ENCODE measurements around the gene RGS7BP.

The RGS7BP gene

DNA sequence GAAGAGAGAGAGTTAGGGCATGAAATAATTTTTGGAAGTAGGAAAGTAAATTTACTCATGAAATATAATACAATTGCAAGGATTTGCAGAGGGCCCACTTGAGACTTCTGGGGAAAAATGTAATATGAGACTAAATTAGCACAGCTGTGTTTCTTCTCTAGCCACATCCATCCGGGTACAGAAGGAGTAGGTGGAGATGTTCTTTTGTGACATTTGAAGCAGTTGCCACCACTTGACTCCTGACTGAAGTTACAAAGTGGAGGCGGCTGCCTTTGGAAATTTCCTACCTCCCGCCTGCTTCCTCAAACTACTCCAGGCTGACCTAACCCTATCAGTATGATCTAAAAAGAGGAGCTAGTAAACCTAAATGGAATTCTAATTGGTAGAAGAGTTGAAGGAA is 126.4 kb downstream of the RGS7BP start:
- peak in 1 of 51 donors; percentile 12 for DNase-seq

DNA sequence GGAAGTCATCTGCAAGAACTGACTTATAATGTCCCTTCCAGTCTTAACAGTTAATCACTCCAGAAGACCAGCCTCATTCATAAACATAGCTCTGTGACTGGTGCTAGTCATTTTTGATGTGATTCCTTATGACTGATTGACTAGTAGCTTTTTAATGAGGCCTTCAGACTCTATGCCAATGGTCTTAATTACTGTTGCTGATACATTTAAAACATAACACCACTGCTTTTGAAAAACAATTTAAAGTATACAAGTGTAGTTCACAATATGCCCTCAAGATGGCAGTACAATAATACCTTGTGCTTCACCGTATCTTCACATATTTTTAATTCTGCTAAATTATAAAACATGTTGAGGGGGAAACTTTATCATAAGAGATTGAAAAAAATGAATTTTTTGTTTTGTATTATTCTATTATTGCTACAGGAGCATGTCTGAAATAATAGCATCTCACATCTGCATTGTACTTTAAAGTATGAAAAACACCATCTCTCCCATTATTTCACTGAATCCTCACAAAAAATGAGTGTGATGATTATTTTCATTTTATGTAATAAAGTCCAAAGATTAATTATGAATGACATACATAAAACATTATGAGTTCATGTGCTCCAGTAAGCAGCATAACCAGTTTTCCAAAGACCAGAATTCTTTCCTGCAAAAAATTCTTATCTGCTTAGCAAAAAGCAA is 129.3 kb downstream of the RGS7BP start:
- DNase-seq, result no peak

DNA sequence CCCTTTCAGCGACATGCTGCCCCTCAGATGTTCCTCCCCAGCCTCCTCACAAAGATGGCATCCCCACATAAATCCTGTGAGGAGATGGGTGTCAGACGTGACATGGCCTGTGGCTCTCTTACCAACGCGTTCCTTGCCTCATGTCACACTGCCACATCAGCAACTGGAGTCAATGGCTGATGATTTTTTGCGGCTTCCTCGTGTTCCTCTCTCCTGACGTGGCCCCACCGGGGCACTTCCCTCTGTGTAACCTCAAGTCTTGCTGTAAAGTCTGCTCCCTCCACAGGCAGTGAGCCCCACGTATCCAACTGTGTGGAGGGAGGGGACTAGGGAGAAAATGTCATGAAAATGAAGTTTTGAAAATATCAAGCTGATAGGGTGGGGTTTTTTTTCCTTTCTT is 131.3 kb downstream of the RGS7BP start:
- DNase-seq, result no peak

DNA sequence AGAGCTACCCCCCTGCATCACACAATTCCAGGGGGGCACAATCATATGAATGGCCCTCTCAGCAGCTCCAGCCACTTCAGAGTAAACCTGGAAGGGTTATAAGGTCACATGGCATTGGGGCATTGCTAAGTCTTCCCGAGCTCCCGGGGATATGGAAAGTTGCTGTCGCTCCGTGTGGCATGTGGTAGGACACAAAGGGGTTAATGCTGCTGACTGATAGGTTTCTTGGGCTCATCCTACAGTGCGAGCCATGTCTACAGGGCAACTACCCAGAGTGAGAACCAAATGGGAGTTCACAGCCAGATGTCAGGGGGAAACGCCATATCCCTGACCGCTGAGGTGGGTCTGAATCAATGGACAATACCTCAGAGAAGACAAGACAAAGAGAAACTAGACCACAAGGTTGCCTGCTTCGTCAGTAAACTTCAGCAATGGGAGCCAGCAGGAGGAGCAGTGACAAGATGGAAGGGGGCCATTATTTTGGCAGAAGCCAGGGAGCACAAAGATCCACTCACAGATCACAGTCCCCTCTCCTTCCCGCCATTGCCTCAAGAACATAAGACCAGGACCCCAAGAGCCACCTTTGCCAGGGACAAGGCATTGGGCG is 132.1 kb downstream of the RGS7BP start:
- DNase-seq, result no peak

DNA sequence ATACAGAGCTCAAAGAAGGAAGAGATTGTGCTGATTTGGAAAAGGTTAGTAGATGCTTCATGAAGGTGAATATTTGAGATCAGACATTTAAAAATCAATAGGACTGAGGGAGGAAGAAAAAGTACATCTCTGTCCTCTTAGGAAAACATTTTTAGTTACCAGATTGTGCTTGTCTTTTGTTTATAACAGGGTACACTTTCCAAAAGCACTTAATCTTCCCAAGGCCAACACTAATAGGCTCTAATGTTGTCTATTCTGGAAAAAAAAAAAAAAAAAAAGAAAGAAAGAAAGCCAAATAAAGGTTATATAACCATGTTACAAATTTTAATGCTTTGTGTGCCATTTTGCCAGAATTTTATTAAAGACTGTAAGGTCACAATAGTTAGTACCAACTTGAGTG is 139.0 kb downstream of the RGS7BP start:
- DNase-seq, result no peak

DNA sequence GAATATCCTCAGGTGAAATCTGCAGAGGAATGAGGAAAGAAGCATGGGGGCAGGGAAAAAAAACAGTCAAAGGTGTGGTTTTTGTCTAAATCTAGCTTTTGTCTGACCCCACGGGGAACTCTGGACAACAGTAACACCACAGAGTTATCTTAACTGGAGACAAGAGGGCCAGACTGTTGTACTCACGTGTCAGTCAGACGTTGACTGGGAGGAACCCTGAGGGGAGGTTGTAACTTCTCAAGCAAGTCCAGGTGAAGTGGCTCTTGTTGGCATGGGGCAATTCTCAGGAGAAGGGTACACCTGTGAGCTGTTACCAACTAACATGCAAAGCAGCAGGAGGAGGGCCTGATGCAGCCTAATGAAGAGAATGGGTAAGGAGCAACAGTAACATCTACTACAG is 140.4 kb downstream of the RGS7BP start:
- no peak for DNase-seq

DNA sequence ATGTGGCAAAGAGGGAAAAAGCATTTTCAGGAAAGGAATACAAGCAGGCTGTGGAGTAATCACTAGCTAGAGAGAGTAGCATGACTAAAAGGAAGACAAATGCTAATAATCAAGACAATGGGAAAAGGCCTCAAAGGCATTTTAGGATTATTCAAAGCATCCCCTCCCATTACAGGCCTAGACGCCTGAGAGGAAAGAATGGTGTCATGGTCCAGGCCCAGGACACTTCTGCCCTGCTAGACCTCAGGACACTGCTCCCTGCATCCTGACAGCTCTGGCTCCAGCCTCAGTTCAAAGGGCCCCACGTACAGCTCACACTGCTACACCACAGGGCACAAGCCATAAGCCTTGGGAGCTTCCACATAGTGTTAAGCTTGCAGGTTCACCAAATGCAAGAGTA is 143.7 kb downstream of the RGS7BP start:
- no peak for DNase-seq

DNA sequence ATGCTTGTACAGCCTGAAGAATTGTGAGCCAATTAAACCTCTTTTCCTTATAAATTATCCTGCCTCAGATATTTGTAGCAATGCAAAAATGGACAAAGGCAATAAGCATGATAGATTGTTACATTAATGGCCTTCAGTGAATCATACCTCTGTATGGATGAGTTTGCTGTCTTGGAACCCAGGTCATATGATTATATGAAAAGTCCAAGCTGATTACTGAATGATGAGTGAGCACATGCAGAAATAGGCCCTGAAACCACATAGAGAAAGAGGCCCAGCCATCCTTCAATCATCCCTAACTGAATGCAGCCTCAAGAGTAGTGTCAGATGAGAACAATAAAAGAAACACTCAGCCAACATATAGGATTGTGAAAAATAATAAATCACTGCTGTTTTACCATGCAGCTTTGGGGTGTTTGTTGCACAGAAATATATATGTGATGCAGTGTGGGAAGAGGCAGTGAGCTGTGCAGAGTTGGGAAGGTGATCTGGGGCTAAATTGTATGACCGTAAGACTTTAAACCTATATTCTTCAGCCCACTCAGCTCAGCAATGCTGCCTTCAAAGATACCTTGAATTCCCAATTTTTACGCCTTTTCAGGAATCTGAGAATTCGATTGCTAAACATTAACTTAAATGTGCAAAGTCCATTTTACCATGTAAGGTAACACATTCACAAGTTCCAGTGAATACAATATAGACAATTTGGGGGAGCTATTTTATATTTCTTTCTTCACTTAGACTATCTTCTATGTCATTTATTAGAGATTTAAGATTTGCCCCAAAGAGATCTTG is 148.1 kb downstream of the RGS7BP start:
- no peak for DNase-seq

DNA sequence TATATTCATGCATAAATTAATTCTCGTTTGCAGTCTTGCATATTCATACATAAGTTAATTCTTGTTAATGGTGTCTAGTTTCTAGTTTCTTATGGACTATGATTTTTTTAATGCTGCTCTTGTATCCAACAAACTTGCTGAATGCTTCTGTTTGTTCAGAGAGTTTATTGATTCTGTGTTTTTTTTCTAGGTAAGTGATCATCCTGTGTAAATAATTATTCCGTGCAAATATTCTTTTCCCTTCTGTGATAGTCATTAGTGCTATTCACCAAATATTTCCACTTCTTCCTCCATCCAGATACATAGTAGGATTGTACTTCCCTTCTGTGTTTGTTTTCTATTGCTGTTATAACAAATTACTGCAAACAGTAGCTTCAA is 148.7 kb downstream of the RGS7BP start:
- no peak for DNase-seq

DNA sequence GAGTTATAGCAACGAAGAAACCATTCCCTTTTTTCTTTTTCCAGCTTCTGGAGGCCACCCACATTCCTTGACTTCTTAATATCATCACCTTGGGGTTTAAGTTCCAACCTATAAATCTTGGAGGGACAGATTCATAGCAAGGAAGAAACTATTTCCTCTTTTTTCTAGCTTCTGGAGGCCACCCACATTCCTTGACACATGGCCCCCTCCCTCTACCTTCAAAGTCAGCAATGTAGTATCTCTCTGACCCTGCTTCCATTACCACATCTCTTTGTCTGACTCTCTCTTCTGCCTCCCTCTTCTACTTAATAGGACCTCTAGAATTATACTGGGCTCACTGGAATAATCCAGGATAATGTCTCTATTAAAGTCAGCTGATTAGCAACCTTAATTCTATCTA is 149.8 kb downstream of the RGS7BP start:
- DNase-seq, result no peak

DNA sequence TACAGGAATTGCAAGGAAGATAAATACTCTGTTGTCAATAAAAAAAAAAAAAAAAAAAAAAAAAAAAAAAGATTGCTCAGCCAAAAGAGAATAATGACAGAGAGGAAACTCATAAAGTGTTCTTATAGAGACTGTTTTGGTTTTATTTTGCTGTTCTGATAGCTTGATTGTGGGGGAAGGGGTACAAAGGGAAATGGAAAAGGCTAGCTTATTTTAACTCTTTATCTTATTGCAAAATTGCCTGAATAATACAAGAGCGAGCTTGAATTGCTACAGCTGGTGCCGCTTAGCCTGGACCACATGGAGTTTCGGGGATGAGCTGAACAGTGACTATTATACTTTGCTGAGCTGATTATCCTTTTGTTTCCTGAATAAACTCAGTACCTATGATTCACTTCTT is 153.5 kb downstream of the RGS7BP start:
- DNase-seq, result no peak
